ENCODE measurements around the gene ZNF264.

ZNF264 gene

GRCh38 chr19:57227502-57227901, 36.2 kb downstream of the ZNF264 start:
- no peak for TF ChIP-seq CTCF (IDR thresholded peaks at IDR 0.05; ENCODE audit: insufficient read depth, missing control alignments)
- FAIRE-seq, result no peak
- DNase-seq (ENCODE audit: insufficient read length, low spot score), result no peak

GRCh38 chr19:57231686-57232085, 40.4 kb downstream of the ZNF264 start:
- TF ChIP-seq CTCF (IDR thresholded peaks at IDR 0.05; ENCODE audit: insufficient read depth, missing control alignments), result no peak
- FAIRE-seq (no peak), DNase-seq (ENCODE audit: insufficient read length, low spot score) (no peak)

GRCh38 chr19:57233207-57233606, 41.9 kb downstream of the ZNF264 start:
- DNase-seq (ENCODE audit: insufficient read length, low spot score) (no peak), FAIRE-seq (no peak)

GRCh38 chr19:57239982-57240310, 48.6 kb downstream of the ZNF264 start:
- no peak for TF ChIP-seq CTCF (IDR thresholded peaks at IDR 0.05; ENCODE audit: insufficient read depth, missing control alignments)
- FAIRE-seq, result no peak
- DNase-seq (ENCODE audit: insufficient read length, low spot score), result no peak

More at GRCh38 chr19:57233207-57233606, 41.9 kb downstream of the ZNF264 start:
- no peak for TF ChIP-seq CTCF (IDR thresholded peaks at IDR 0.05; ENCODE audit: insufficient read depth, missing control alignments)

GRCh38 chr19:57240311-57241090, 49.2 kb downstream of the ZNF264 start, which contains the start of gene ZNF805:
TSS of gene ZNF805 (plus strand) at chr19:57240632. CDS start at chr19:57240892, 260 bp downstream.
- FAIRE-seq, result peak; percentile 41
- no peak for TF ChIP-seq CTCF (IDR thresholded peaks at IDR 0.05; ENCODE audit: insufficient read depth, missing control alignments)
- peak; percentile 88 for DNase-seq (ENCODE audit: insufficient read length, low spot score)

- FAIRE-seq, result no peak
- TF ChIP-seq CTCF (IDR thresholded peaks at IDR 0.05; ENCODE audit: insufficient read depth, missing control alignments), result no peak
- no peak for DNase-seq (ENCODE audit: insufficient read length, low spot score)
These were observed 49.9 kb downstream of the ZNF264 start for GRCh38 chr19:57241176-57241575.

- no peak for TF ChIP-seq CTCF (IDR thresholded peaks at IDR 0.05; ENCODE audit: insufficient read depth, missing control alignments)
- no peak for FAIRE-seq
These were observed 51.5 kb downstream of the ZNF264 start for GRCh38 chr19:57242821-57243220.

More at GRCh38 chr19:57242821-57243220, 51.5 kb downstream of the ZNF264 start:
- DNase-seq (ENCODE audit: insufficient read length, low spot score), result no peak

Measured in D721Med (cell line).